Bronchial epithelial cell (primary cell): Measurements from ENCODE around the gene AP2A1. TPM values are rescaled to one million over a fixed set of nuclear protein-coding genes. Genes with fewer than 3 reads are reported as not detected.
A peak's percentile ranks its signal among the peaks of the same experiment; 100 is the strongest.
"Not testable (repeated sequence)": the region's sequence is repeated elsewhere in the genome, so short reads cannot be mapped to it uniquely, and the experiment has no call there.

Experiments used
- DNase-seq: peaks from one replicate; pipeline ENCODE4 v3.0.0-alpha.2; 2010; ENCODE audit warnings: low read depth
- FAIRE-seq: peaks from 2 replicates; lab custom pipeline; 2011; peaks lifted over from hg19 to GRCh38; lab: Jason Lieb, UNC
- H3K27me3 ChIP-seq: 2 replicates; pipeline ENCODE4 v1.5.1; 2011; ENCODE audit warnings: low read length; ENCODE audit not compliant: control insufficient read depth, insufficient read depth
- H3K36me3 ChIP-seq: 2 replicates; pipeline ENCODE4 v1.5.1; 2011; ENCODE audit warnings: low read length; ENCODE audit not compliant: control insufficient read depth, insufficient read depth
- H3K4me3 ChIP-seq: 2 replicates; pipeline ENCODE4 v1.5.1; 2011; ENCODE audit warnings: mild to moderate bottlenecking, low read depth, low read length, control low read depth
- CTCF ChIP-seq: IDR thresholded peaks from 2 replicates; pipeline ENCODE4 v1.5.1; 2011; ENCODE audit warnings: mild to moderate bottlenecking, moderate library complexity, low read length, control low read depth, inconsistent platforms; ENCODE audit not compliant: insufficient read depth, severe bottlenecking
- total RNA-seq: library from RNA; depleted of rRNA; stranded (reverse); fragments of >200 nt; gene quantifications from 2 replicates; pipeline ENCODE4 v1.2.1, GENCODE V29; 2014

Gene AP2A1
- total RNA-seq, 1 donor from 2014 or later: 25.5 TPM

GRCh38 chr19:49816590-49816989, 49.8 kb downstream of the AP2A1 start:
- Histone ChIP-seq H3K27me3 (no peaks in the 10 kb centered on the region), H3K36me3 (peaks cover 3% of the 10 kb centered on the region), H3K4me3 (no peak overlapping the region)
- FAIRE-seq (no peak), DNase-seq (no peak)
- no peak for TF ChIP-seq CTCF

- DNase-seq (peak; percentile 71), FAIRE-seq (no peak)
- H3K4me3 ChIP-seq: peak within 1 kb of the TSS; percentile 63
- peak; percentile 20 for TF ChIP-seq CTCF
- peaks cover 3% of the 10 kb centered on the region for H3K36me3 ChIP-seq
- H3K27me3 ChIP-seq: no peaks in the 10 kb centered on the region
Measured at GRCh38 chr19:49817964-49818648, 51.3 kb downstream of the AP2A1 start, which contains the start of gene MED25. Gene MED25 (plus strand): TSS chr19:49818289. CDS start chr19:49818342, 53 bp downstream.

GRCh38 chr19:49818649-49819370, 52.0 kb downstream of the AP2A1 start:
- Histone ChIP-seq H3K36me3 (peaks cover 10% of the 10 kb centered on the region), H3K27me3 (no peaks in the 10 kb centered on the region), H3K4me3 (peak overlapping the region; percentile 63)
- no peak for TF ChIP-seq CTCF
- DNase-seq (no peak), FAIRE-seq (no peak)

GRCh38 chr19:49819452-49820115, 52.8 kb downstream of the AP2A1 start:
- peaks cover 12% of the 10 kb centered on the region for H3K36me3 ChIP-seq
- H3K27me3 ChIP-seq, FAIRE-seq, DNase-seq: not testable (repeated sequence)
- H3K4me3 ChIP-seq: peak overlapping the region; percentile 63

- Histone ChIP-seq H3K4me3 (no peak overlapping the region), H3K36me3 (peaks cover 12% of the 10 kb centered on the region), H3K27me3 (no peaks in the 10 kb centered on the region)
- DNase-seq (no peak), FAIRE-seq (no peak)
- TF ChIP-seq CTCF: no peak
Measured at GRCh38 chr19:49820125-49820524, 53.3 kb downstream of the AP2A1 start.

- no peak for TF ChIP-seq CTCF
- peak; percentile 68 for FAIRE-seq
- H3K27me3 ChIP-seq: no peaks in the 10 kb centered on the region
- DNase-seq: no peak
- no peak overlapping the region for H3K4me3 ChIP-seq
- H3K36me3 ChIP-seq: peaks cover 13% of the 10 kb centered on the region
Measured at GRCh38 chr19:49823472-49823871, 56.7 kb downstream of the AP2A1 start.
